Stomach (tissue), 9 donors: ENCODE data around the gene PAX5. TPM values are rescaled to one million over a fixed set of nuclear protein-coding genes. Genes with fewer than 3 reads are reported as not detected.

Experiments
- DNase-seq, 2 donors: peaks; one replicate each; pipeline versions ENCODE4 v3.0.0 to v3.0.0-alpha.2; 2013 to 2019
- H3K27ac ChIP-seq, 5 donors: fragments of 200-600 bp in 4 of 5; sonication (generic) in 4 of 5; one replicate each; pipeline ENCODE4 v1.5.1; 2013 to 2019; ENCODE audit warnings: mild to moderate bottlenecking in 1 of 5, moderate library complexity in 1 of 5
- H3K27me3 ChIP-seq, 3 donors: fragments of 200-600 bp; sonication (generic); one replicate each; pipeline ENCODE4 v1.5.1; 2017 to 2019; ENCODE audit warnings: mixed run types in 1 of 3
- H3K36me3 ChIP-seq, 4 donors: fragments of 200-600 bp; sonication (generic); 1 replicate in 3 of 4; 2 replicates in 1 of 4; pipeline ENCODE4 v1.5.1; 2016 to 2019
- H3K4me1 ChIP-seq, 4 donors: fragments of 200-600 bp; sonication (generic); one replicate each; pipeline ENCODE4 v1.5.1; 2016 to 2019
- H3K4me3 ChIP-seq, 4 donors: fragments of 200-600 bp; sonication (generic) in 3 of 4; one replicate each; pipeline ENCODE4 v1.5.1; 2016 to 2019; ENCODE audit warnings: mild to moderate bottlenecking in 1 of 4
- H3K9me3 ChIP-seq, 4 donors: fragments of 200-600 bp; sonication (generic); one replicate each; pipeline ENCODE4 v1.5.1; 2016 to 2019
- CTCF ChIP-seq, 7 experiments: fragments of 450-650 bp in 4 of 7; fragments of 200-600 bp in 3 of 7; sonication (generic) in 3 of 7; IDR thresholded peaks; one replicate each; pipeline ENCODE4 v1.5.1; 2016 to 2019; ENCODE audit warnings: antibody characterized with exemption in 7 of 7, control low read depth in 2 of 7, mild to moderate bottlenecking in 1 of 7
- EP300 ChIP-seq: sonication (generic); formaldehyde crosslinking; IDR thresholded peaks from one replicate; pipeline ENCODE4 v1.6.1; 2017; ENCODE audit warnings: antibody characterized with exemption
- POLR2A ChIP-seq, 4 donors: fragments of 450-650 bp; IDR thresholded peaks; one replicate each; pipeline ENCODE4 v1.6.1; 2016; ENCODE audit warnings: antibody characterized with exemption in 4 of 4, control low read depth in 2 of 4, mild to moderate bottlenecking in 1 of 4, moderate library complexity in 1 of 4
- POLR2AphosphoS5 ChIP-seq, 3 donors: sonication (generic); formaldehyde crosslinking; IDR thresholded peaks; one replicate each; pipeline ENCODE4 v1.6.1; 2016; ENCODE audit warnings: antibody characterized with exemption in 3 of 3
- WGBS, 5 donors: extraction: QIAGEN DNeasy Blood & Tissue Kit in 3 of 5; methylation state at CpG; one replicate each; pipeline versions ENCODE4 v1.1.5 to v1.1.7; 2013 to 2018; 5-methylcytosine and 5-hydroxymethylcytosine counted together
- intact Hi-C: fragments of 100-400 bp; cut with DNase I; formaldehyde crosslinking; loops from one replicate; pipeline ENCODE4 v1.15.1; 2023; ENCODE audit warnings: low total_unique reads
- polyA plus RNA-seq, 3 donors: library from polyadenylated mRNA; stranded (reverse); fragments of 200-250 nt; gene quantifications; one replicate each; pipeline ENCODE4 v1.2.3, GENCODE V29; 2013
- total RNA-seq, 5 donors: library from RNA; depleted of rRNA; stranded (reverse); fragments of >200 nt; gene quantifications; one replicate each; pipeline versions ENCODE4 v1.1.0 to v1.2.3, GENCODE V29; 2014 to 2016
- donor health status: healthy with polysubstance abuse.
- donor health status: Bipolar disorder and iron deficiency.
- donor health status: healthy.

The PAX5 gene
- total and polyA plus RNA-seq, 8 donors = 0.43 to 1.3 TPM; not detected in 6

DNA sequence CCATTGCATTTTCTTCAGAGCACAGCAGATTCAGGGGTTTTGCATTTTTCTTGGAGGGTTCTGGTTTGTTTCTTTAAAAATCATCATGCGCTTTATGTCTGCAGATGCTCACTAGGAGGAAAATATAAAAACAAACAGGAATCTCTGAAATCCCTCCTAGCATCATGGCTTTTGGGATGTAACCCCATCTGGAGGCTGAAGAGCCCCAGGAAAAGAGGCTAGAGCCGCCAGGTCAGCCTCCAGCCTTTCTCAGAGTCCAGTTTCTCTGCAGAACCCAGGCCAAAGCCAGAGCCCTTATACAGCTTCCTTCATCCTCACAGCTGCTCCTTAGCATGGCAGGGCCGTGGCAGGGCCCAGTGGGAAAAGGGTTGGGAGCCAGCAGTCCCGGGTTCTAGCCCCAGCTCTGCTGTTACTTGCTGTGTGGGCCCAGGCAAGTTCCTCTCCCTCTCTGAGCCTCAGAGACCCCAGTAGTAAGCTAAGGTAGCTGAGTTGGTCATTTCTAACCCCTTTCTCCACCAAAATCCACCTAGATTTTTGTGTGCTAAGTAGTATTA, 62.1 kb downstream of the PAX5 start:
- DNase-seq = no peak
- no peaks in the 10 kb centered on the region for H3K36me3 ChIP-seq
- H3K27ac ChIP-seq = no peak overlapping the region
- no peak overlapping the region for H3K4me3 ChIP-seq
- peaks cover 0 to 21% (median 0%) of the 10 kb centered on the region in 3 donors for H3K27me3 ChIP-seq
- TF ChIP-seq EP300 (no peak), POLR2A (IDR thresholded peaks at IDR 0.05) (no peak)
- whole genome bisulfite sequencing, 5 donors = 72 to 82% (median 78%) methylated on average over 2 to 4 of the region's 4 CpGs
- no peaks in the 10 kb centered on the region for H3K4me1 ChIP-seq
- no peaks in the 10 kb centered on the region for H3K9me3 ChIP-seq
- intact Hi-C loops = no loop called here

GRCh38 chr9:36970007-36970888, 63.8 kb downstream of the PAX5 start:
- WGBS, 5 donors = 54 to 69% (median 63%) methylated on average over 9 of the region's 9 CpGs
- no peak for TF ChIP-seq EP300
- TF ChIP-seq POLR2A (IDR thresholded peaks at IDR 0.05) = no peak
- no peak for TF ChIP-seq POLR2AphosphoS5 (IDR thresholded peaks at IDR 0.05)
- TF ChIP-seq CTCF (IDR thresholded peaks at IDR 0.05) = no peak
- H3K4me1 ChIP-seq = no peaks in the 10 kb centered on the region
- H3K9me3 ChIP-seq = no peaks in the 10 kb centered on the region
- intact Hi-C loops = no loop called here
- H3K27ac ChIP-seq = no peak overlapping the region
- DNase-seq = no peak
- H3K27me3 ChIP-seq = peaks cover 0 to 9% (median 0%) of the 10 kb centered on the region in 3 donors
- H3K36me3 ChIP-seq = no peaks in the 10 kb centered on the region
- H3K4me3 ChIP-seq = no peak overlapping the region

DNA sequence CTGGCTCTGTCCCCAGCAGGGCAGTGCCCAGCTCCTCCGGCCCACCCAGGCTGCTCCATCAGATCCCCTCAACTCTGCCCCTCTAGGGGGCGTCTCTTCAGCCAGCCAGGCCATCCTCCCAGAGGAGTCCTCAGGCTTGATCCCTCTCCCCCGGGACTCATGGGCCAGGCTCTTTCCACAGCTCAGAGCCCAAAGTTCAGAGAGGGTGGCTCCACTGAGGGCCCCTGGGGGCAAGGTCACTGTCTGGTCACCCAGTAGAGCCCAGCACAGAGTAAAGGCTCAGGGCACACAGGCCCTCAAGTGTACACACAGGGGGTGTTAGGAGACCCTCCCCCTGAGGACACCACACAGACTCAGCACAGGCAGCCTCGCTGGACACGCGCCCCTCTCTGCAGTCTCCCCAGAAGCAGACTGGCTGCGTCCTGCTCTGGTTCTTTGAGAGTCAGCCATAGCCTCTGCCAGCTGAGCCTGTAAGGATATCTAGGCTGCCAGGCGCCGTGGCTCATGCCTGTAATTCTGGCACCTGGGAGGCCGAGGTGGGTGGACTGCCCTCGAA, 64.8 kb downstream of the PAX5 start:
- peaks cover 0 to 5% (median 0%) of the 10 kb centered on the region in 3 donors for H3K27me3 ChIP-seq
- TF ChIP-seq POLR2AphosphoS5 (IDR thresholded peaks at IDR 0.05) = no peak
- TF ChIP-seq POLR2A (IDR thresholded peaks at IDR 0.05) = no peak
- TF ChIP-seq EP300 = no peak
- TF ChIP-seq CTCF (IDR thresholded peaks at IDR 0.05) = no peak
- no peaks in the 10 kb centered on the region for H3K9me3 ChIP-seq
- WGBS, 5 donors = 65 to 83% (median 72%) methylated on average over 5 to 11 of the region's 11 CpGs
- DNase-seq = no peak
- no peak overlapping the region for H3K27ac ChIP-seq
- no peaks in the 10 kb centered on the region for H3K4me1 ChIP-seq
- intact Hi-C loops = no loop called here
- H3K36me3 ChIP-seq = no peaks in the 10 kb centered on the region
- no peak overlapping the region for H3K4me3 ChIP-seq

DNA sequence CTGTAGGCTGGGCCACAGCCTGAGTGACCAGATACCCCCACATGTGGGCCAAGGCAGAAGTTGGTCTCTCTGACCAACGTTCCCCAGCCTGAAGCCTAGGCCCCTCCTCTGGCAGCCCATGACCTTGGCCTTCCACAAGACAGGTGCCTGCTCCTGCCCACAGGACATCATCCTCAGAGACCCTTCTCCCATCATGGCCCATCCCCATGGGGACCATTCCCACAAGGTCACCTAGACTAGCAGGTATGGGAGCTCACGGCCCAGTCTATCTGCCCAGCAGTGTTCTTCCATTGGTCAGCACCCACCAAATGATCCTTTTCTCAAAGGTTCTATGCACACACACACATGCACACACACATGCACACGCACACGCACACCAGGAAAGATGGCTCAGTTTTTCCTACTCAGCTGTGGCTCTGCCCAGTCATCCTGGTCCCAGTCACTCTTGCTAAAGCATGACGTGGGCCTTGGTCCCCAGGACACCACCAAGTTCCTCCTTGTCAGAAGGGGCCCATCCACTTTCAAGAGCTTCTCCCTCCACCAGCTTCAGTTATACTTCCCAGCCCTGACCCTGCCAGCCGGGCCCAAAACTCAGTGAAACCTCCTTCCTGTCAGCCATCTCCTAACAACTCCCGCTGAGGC, 65.4 kb downstream of the PAX5 start:
- H3K4me1 ChIP-seq = no peaks in the 10 kb centered on the region
- H3K4me3 ChIP-seq = no peak overlapping the region
- no peak overlapping the region for H3K27ac ChIP-seq
- H3K36me3 ChIP-seq = no peaks in the 10 kb centered on the region
- peaks cover 0 to 5% (median 0%) of the 10 kb centered on the region in 3 donors for H3K27me3 ChIP-seq
- TF ChIP-seq POLR2AphosphoS5 (IDR thresholded peaks at IDR 0.05) (no peak), CTCF (IDR thresholded peaks at IDR 0.05) (no peak), POLR2A (IDR thresholded peaks at IDR 0.05) (no peak), EP300 (no peak)
- H3K9me3 ChIP-seq = no peaks in the 10 kb centered on the region
- WGBS, 5 donors = 72 to 91% (median 84%) methylated on average over 5 to 7 of the region's 7 CpGs
- no peak for DNase-seq
- intact Hi-C loops = no loop called here
